ENCODE measurements around the gene JAG2.

The JAG2 gene

GRCh38 chr14:105193916-105194782 lies 25.6 kb upstream of the JAG2 start:
- TF ChIP-seq, protein P1, sequence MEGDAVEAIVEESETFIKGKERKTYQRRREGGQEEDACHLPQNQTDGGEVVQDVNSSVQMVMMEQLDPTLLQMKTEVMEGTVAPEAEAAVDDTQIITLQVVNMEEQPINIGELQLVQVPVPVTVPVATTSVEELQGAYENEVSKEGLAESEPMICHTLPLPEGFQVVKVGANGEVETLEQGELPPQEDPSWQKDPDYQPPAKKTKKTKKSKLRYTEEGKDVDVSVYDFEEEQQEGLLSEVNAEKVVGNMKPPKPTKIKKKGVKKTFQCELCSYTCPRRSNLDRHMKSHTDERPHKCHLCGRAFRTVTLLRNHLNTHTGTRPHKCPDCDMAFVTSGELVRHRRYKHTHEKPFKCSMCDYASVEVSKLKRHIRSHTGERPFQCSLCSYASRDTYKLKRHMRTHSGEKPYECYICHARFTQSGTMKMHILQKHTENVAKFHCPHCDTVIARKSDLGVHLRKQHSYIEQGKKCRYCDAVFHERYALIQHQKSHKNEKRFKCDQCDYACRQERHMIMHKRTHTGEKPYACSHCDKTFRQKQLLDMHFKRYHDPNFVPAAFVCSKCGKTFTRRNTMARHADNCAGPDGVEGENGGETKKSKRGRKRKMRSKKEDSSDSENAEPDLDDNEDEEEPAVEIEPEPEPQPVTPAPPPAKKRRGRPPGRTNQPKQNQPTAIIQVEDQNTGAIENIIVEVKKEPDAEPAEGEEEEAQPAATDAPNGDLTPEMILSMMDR (IDR thresholded peaks at IDR 0.05; ENCODE audit: insufficient read depth, missing control alignments): no peak
- DNase-seq (ENCODE audit: insufficient read length, low spot score) (no peak), FAIRE-seq (no peak)

GRCh38 chr14:105192866-105193731 lies 24.5 kb upstream of the JAG2 start:
- DNase-seq (ENCODE audit: insufficient read length, low spot score): no peak
- TF ChIP-seq, protein P1 (IDR thresholded peaks at IDR 0.05; ENCODE audit: insufficient read depth, missing control alignments): no peak
- FAIRE-seq: no peak

DNA sequence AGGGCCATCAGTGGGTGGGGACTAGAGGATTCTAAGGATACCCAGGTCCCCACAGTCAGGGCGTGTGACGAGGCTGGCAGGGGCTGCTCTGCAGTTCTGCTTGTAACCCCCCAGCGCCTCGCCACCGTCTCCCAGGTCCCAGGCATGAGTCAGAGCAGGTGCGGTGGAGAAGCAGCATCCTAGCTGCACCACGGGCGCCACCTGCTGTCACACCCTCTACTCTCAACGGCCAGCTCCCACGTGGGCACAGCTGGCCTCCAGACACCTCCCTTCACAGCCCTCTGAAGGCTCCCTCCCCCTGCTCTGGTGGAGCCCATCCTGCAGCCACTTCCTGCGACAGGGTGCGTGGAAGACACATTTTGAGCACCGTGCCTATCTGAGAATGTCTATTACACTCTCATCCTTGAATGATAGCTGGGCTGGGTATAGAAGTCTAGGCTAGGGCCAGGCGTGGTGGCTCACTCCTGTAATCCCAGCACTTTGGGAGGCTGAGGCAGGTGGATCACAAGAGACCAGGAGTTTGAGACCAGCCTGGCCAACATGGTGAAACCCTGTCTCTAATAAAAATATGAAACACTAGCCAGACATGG lies 19.5 kb upstream of the JAG2 start:
- FAIRE-seq (no peak), DNase-seq (ENCODE audit: insufficient read length, low spot score) (no peak)
- TF ChIP-seq, protein P1 (IDR thresholded peaks at IDR 0.05; ENCODE audit: insufficient read depth, missing control alignments): no peak

DNA sequence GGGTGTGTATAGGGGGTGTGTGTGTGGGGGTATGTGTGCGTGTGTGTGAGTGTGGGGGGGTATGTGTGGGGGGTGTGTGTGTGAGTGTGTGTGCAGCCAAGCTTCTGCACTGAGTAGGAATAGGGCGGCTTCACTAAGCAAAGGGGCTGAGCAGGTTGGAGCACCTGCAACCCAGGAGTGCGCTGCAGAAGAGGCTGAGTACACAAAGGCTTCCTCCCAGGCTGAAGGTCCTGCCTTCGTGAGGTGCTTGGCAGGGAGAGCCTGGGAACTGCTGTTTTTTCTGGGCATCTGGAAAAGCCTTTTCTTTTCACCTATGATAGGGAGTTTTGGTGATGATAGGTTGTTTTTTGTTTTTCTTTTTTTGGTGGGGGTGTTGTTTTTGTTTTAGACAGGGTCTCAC lies 18.5 kb upstream of the JAG2 start:
- TF ChIP-seq, protein P1 (IDR thresholded peaks at IDR 0.05; ENCODE audit: insufficient read depth, missing control alignments): no peak
- FAIRE-seq (no peak), DNase-seq (ENCODE audit: insufficient read length, low spot score) (no peak)

DNA sequence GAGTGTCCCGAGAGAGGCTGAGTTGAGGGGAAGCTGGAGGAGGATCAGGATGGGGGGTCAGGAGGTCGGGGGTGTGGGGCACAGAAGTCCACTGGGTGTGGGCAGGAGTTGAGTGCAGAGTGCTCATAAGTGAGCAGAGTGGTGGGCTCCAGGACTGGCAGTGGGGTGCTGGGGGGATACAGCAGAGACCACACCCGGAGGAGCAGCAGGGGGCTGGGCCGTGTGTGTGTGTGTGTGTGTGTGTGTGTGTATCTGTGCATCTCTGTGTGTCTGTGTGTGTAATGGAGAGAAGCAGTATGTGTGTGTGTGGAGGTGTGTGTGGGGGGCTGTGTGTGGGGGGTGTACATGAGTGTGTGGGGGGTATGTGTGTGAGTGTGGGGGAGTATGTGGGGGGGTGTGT lies 17.4 kb upstream of the JAG2 start:
- FAIRE-seq: no peak
- DNase-seq (ENCODE audit: insufficient read length, low spot score): no peak
- TF ChIP-seq, protein P1 (IDR thresholded peaks at IDR 0.05; ENCODE audit: insufficient read depth, missing control alignments): no peak

- DNase-seq (ENCODE audit: insufficient read length, low spot score): no peak
- TF ChIP-seq, protein P1 (IDR thresholded peaks at IDR 0.05; ENCODE audit: insufficient read depth, missing control alignments): no peak
- FAIRE-seq: no peak
Observed at GRCh38 chr14:105185001-105185400, 16.4 kb upstream of the JAG2 start.
